Middle frontal gyrus (tissue), 1 donor: Measurements from ENCODE around the gene ALDH16A1.

ENCODE experiments used
- DNase-seq: peaks from one replicate; pipeline ENCODE4 v3.0.0-alpha.2; 2015; ENCODE audit warnings: low spot score; ENCODE audit errors: extremely low spot score

ALDH16A1 gene

GRCh38 chr19:49423071-49423984 lies 29.7 kb upstream of the ALDH16A1 start, which contains the start of gene PTH2:
TSS of gene PTH2 (minus strand) at chr19:49423441. CDS start at chr19:49423339, 102 bp downstream.
- no peak for DNase-seq

GRCh38 chr19:49423985-49424303 lies 29.1 kb upstream of the ALDH16A1 start:
- no peak for DNase-seq

- no peak for DNase-seq
These were observed 27.8 kb upstream of the ALDH16A1 start, which contains the start of gene GFY for GRCh38 chr19:49425178-49425577. TSS of gene GFY (plus strand) at chr19:49425388. CDS start at chr19:49426431, 1,043 bp downstream.

GRCh38 chr19:49425922-49426592 lies 27.0 kb upstream of the ALDH16A1 start:
- DNase-seq, result no peak

GRCh38 chr19:49427339-49427738 lies 25.7 kb upstream of the ALDH16A1 start:
- no peak for DNase-seq

GRCh38 chr19:49427855-49428546 lies 25.0 kb upstream of the ALDH16A1 start:
- no peak for DNase-seq

- DNase-seq, result no peak
These were observed 24.2 kb upstream of the ALDH16A1 start for GRCh38 chr19:49428547-49429451.

GRCh38 chr19:49430172-49430677 lies 22.8 kb upstream of the ALDH16A1 start:
- no peak for DNase-seq

GRCh38 chr19:49430678-49431329 lies 22.2 kb upstream of the ALDH16A1 start:
- no peak for DNase-seq

- DNase-seq, result no peak
These were observed 21.7 kb upstream of the ALDH16A1 start for GRCh38 chr19:49431330-49431749.

GRCh38 chr19:49432141-49433073 lies 20.6 kb upstream of the ALDH16A1 start:
- DNase-seq, result no peak

GRCh38 chr19:49433240-49433901 lies 19.7 kb upstream of the ALDH16A1 start:
- DNase-seq, result no peak

GRCh38 chr19:49434907-49435583 lies 18.0 kb upstream of the ALDH16A1 start:
- no peak for DNase-seq

GRCh38 chr19:49435670-49436069 lies 17.4 kb upstream of the ALDH16A1 start:
- DNase-seq, result no peak

GRCh38 chr19:49436381-49437017 lies 16.5 kb upstream of the ALDH16A1 start:
- no peak for DNase-seq

GRCh38 chr19:49437231-49437630 lies 15.8 kb upstream of the ALDH16A1 start:
- DNase-seq, result no peak

- no peak for DNase-seq
These were observed 14.8 kb upstream of the ALDH16A1 start for GRCh38 chr19:49438261-49438660.
